Amniotic stem cell (primary cell): ENCODE measurements around the gene MAP6.
"Not testable (repeated sequence)": the region's sequence is repeated elsewhere in the genome, so short reads cannot be mapped to it uniquely, and the experiment has no call there.

Experiments used
- DNase-seq: peaks from one replicate; lab custom pipeline; 2025; lab: John Stamatoyannopoulos, UW

MAP6 gene

DNA sequence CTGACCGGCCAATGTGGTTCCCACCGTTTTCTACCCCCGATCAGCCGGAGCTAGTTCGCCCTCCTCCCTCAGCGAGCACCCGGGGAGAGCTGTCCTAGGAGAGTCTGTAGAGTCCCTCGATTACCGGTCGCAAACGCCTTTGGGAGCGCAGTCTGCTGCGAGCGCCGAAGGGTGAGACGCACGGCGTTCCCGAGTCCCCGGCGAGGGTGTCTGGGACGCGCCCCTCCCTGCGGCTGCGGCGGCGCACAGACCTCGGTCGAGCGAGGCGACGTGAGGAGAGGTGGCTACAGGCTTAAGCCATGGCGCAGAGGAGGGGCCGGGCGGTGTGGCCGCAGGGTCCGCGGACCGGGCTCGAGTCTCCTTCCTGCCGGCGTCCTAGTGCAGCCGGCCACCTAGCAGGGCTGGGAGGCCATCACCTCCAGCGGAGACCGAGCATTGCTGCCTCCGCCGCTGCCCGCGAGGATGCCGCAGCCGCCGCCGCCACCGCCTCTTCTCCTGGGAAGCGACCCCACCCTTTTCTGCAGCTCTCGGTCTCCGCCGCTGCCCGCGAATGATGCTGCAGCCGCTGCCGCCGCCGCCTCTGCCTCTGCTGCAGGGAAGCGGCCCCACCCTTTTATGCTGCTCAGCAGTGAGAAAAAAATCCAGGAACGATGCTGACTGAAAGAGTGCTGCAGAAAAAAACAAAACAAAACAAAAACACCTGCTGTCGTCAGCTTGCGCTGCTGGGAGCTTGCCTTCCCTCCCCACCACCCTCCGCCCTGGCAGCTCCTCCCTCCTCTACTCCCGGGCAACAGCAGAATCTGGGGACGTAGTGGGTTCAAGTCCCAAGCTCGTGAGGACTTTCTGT lies at the start of gene MAP6:
TSS of gene MAP6 (minus strand) at position 588 of the 847 bp plus-strand sequence. CDS start 669 bp downstream, outside the sequence.
- DNase-seq, result no peak

DNA sequence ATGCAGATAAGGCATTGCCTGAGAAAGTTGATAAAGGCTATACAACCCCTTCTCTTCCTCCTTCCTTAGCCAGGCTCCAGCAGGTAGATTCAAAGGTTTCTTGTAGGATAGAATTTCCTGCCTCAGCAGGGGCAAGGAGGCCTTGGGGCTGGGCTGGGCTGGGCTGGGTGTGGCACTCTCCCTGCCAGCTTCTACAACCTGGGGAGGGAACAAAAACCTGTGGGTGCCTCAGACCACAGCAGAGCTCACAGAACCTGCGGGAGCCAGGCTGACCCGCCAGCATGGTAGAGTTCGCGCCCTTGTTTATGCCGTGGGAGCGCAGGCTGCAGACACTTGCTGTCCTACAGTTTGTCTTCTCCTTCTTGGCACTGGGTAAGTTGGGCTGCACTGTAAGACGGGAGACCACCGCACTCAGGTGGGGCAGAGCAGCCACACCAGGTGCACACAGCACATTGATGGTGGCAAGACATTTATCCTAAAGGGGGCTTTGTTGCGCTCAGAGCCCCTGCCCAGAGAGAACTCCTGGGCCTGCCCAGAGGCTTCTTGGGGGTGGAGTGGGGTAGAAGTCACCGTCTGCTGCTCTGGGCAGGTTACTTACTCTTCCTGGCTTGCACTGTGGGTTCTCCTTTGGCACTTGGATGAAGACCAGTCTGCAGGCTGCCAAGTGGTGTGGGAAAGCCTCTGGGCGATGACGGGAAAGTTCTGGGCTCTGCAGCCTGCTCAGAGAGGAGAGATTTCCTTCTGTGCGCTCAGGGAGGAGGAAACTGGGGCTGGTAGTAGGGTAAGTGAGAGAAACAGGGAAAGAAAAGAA lies 49.0 kb upstream of the MAP6 start, which contains the start of gene MOGAT2:
TSS of gene MOGAT2 (plus strand) at position 231 of the 811 bp plus-strand sequence. CDS start at position 282, 51 bp downstream.
- DNase-seq, result no peak

DNA sequence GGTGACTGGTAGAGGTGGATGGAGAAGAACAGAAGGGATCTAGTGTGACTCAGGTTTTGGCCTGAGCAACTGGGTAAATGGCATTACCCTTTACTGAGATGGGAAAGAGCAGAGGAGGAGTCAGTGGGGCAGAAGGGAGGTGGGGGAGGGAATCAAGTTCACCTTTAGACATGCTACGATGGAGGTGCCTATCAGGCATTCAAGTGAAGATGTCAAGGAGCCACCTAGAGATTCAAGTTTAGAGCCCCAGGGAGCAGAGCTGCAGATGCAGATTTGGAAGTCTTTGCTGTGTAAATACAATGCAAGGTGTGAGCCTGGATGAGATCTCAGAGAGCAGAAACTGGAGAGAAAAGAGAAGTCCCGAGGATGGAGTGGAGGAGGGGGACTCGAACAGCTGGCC lies 47.8 kb upstream of the MAP6 start:
- no peak for DNase-seq

DNA sequence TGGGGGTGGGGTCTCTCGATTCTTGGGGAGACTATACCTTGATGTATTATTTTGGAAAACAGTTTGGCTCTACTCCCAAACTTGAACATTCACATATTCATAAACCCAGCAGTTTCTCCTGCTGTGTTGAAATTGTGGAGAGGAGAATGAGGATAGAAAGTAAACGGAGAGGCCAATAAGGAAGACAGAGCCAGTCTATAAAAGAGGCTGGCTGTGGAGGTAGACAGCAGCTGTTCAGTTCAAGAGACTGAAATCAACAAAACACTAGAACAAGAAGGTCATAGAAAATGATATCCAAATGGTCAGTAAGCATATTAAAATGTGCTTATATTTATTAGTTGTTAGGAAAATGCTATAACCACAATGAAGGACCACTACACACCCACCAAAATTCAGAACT lies 46.9 kb upstream of the MAP6 start:
- DNase-seq, result no peak

DNA sequence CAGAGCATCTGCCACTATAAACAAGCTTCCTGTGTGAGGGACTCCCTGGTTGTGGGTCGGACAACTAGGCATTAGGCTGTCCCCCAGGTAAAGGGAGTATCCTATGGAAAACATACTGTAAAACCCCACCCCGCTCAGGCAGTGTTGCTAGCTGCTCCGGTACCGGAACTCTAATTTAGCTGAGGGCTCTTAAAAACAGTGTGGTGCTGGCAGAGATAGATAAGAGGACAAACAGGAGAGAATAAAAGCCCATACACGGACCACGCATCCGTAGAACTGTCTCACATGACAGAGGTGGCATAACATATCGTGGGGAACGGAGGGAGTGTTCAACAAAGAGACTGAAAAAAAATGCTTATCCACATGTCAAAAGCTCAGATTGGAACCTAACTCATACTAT lies 45.4 kb upstream of the MAP6 start:
- no peak for DNase-seq

DNA sequence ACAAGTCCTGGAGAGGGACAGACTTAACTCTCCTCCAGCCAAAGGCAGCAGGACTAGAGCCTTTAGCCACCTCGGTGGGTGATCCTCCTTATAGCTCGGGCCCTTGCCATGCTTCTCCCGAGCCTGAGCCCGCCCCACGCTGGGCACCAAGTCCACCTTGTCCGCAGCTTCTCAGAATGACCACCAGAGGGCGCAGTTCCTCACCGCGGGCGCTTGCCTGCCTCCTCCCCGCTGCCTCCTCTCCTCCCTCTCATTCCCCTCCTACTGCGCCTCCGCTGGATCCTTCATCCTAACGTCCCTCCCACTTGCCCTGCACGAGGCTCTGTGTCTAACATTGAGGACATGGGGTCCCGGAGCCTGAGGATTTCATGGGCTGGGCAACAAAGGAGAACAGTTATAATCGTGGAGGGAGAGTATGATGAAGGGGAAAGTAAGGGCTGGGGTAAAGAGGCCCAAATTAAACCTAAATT lies 37.5 kb upstream of the MAP6 start:
- peak; percentile 6 for DNase-seq

DNA sequence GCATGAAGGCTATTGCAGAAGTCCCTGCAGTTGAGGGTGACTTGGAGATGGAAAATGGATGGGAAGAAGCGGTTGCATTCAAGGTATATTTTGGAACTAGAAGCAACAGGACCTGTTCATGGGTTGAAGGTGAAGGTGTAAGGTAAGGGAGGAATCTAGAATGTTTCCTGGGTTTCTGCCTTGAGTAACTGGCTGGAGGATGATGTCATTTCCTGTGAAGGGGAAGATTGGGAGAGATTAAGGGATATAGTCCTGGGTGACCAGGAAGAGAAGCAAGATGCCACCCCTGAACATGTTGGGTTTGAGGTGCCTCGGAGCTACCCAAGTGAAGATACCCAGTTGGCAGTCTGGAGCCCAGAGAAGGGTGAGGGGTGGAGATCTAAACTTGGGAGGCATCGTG lies 36.7 kb upstream of the MAP6 start:
- no peak for DNase-seq

DNA sequence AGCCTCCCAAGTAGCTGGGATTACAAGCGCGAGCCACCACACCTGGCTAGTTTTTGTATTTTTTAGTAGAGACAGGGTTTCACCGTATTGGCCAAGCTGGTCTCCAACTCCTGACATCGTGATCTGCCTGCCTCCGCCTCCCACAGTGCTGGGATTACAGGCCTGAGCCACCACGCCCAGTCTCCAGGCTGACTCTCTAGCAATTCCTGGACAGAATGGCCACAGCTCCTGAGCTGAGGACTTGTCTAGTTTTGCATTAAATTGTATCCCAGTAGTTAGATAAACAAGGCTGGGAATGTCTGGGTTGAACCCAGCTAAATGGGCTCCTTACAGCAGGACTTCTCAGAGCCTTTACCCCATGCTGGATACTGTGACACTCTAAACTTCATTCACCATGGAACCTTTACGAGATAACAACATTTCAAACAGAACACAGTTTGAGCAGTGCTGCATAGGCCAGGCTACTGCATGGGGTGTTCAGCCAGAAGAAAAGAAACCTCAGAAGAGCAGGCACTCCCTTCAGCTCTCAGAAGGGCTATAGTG lies 34.9 kb upstream of the MAP6 start:
- no peak for DNase-seq

DNA sequence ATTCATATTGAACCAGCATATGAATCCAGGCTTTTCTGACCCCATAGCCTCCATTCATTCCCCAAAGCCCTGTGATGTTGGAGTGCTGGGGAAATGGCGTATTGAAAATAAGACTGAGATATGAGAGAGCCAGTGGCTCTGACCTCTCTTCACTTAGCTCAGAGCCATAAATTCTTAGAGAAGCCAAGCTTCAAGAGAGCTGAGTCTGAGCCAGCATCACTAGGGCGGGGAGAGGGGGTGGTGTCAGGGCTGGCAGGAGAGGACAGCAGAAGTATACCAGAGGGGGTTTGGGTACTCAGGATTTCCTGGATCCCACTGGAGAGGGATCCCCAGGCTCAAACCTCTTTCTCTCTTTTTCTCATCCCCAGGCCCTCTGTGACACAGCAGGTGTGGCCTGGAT lies 32.1 kb upstream of the MAP6 start:
- no peak for DNase-seq

DNA sequence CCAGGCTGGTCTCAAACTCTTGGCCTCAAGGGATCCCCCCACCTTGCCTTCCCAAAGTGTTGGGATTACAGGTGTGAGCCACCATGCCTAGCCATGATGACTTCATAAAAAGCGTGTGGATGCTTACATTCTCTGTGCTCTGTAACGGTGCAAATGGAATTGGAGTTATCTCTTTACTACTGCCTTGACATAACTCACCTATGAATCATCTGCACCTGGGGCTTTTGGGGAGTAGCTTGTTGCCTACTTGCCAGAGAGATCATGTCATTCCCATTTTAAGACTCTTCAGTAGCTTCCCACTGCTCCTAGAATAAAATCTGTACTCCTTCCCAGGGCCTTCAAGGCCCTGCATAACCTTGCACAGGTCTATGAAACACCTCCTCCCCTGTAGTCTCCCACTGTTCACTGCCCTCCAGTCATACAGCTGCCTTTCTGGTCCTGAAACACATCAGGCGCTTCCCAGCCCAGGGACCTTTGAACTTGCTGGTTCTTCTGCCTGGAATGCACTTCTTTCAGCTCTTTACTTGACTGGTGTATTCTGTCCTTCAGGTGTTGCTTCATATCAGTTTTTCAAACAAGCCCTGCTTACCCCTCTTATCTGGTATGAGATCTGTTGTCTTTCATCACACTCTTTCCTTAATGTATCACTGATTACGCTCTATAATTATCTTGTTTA lies 29.2 kb upstream of the MAP6 start:
- DNase-seq, result no peak

DNA sequence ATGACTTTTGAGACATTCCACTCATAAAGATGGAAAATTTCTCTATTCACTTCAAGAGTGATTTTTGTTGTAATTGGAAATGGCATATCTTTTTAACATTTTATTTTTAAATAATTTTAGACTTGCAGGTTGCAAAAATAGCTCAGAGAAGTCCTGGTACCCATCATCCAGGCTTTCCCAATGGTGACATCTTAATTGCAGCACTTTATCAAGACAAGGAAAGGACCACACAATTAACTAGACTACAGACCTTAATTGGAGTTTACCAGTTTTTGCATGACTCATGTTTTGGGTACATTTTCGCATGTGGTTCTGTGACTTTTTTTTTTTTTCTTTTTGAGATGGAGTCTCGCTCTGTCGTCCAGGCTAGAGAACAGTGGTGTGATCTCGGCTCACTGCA lies 23.0 kb upstream of the MAP6 start:
- no peak for DNase-seq

DNA sequence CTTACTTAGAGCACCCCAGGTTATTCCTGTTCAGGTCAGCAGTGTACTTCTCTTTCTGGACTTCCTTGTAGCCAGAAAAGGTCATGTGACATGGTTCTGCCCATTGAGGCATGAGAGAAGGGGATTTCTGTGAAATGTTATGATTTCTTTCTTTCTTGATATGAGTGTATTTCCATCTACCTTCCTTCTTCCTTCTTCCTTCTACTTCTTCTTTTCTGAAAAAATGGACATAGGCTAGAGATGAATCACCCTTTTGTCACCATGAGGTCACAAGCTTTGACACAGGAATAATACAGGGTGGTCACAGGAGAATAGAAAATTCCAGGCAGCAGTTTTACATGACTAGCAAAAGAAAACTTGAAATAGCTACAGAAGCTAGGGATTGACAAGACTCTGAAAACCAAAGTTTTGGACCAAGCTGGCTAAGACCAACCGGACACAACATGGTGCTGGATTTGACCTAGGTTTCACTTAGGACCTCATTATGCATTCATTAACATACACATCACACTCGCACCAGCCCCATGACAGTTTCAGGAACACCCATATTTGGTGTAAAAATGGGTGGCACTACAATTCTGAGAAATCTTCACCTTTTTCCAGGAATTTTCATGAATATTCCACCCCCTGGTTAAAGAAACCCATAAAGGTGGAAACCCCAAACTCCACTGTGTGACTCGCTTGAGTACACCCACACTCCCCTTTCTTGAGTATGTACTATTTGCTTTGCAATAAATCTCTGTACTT lies 21.2 kb upstream of the MAP6 start:
- DNase-seq, result no peak

DNA sequence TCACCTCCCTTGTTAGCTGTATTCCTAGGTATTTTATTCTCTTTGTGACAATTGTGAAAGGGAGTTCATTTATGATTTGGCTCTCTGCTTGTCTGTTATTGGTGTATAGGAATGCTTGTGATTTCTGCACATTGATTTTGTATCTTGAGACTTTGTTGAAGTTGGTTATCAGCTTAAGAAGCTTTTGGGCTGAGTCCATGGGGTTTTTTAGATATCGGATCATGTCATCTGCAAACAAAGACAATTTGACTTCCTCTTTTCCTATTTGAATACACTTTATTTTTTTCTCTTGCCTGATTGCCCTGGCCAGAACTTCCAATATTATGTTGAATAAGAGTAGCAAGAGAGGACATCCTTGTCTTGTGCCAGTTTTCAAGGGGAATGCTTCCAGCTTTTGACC lies 15.0 kb upstream of the MAP6 start:
- DNase-seq, result not testable (repeated sequence)

DNA sequence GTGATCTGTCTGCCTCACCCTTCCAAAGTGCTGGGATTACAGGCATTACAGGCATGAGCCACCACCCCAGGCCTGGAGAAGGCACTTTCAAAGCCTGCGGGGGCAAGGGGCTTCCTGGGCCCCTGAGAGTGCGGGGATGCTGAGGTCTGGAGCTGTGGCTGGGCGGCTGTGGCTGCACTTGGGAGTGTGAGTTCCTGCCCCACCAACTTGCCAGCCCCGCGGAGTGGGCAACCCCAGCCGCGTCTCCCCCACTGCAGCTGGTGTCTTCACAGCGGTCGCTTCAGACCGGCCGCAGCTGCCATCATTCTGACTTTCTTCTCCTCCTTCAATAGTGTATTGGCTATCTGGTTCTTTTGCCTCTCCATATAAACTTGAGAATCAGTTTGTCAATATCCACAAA lies 10.7 kb upstream of the MAP6 start:
- DNase-seq, result no peak

DNA sequence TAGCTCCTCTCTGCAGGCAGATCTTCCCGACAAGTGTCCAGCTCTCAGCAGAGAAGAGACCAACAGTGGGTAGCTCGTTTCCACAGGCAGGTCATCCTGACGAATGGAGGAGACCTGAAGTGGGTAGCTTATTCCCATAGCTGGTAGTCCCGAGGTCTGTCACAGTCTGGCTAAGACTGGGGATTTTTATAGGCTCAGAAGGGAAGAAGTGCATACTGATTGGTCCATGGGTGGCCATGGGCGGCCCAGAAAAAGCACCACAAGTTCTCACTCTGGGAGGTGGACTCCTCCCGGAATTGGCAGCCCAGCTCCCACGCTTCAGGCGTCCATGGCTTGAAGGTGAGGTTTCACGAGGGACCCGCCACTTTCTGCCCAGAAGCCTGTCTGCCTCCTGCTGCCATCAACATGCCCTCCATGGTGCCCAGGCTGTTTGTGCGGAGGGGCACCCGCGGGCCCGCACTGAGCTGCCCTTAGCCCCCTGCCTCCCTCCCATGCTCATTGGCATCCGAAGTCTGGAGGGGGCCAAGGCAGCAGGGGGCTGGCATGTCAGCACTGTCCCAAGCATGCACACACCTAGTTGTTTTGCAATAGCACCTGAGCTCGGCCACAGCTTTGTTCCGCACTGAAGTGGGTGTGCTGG lies 9.9 kb upstream of the MAP6 start:
- no peak for DNase-seq

DNA sequence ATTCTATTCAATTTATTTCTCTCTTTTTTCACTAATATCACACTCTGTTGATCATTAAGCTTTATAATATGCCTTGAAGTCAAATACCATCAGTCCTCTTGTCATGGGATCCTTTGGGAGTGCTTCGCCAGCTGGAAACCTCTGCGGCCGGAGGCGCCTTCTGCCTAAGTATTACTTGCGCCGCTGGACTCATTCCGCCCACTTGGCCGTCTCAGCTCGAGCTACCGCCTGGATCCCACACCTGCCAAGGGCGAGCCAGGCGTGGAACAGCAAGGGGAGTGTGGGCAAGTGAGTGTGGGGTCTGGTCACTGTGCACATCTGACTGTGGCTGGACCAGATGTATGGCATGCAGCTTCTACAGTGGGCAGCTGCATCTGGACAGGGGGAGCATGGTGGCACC lies 9.1 kb upstream of the MAP6 start:
- DNase-seq, result no peak

DNA sequence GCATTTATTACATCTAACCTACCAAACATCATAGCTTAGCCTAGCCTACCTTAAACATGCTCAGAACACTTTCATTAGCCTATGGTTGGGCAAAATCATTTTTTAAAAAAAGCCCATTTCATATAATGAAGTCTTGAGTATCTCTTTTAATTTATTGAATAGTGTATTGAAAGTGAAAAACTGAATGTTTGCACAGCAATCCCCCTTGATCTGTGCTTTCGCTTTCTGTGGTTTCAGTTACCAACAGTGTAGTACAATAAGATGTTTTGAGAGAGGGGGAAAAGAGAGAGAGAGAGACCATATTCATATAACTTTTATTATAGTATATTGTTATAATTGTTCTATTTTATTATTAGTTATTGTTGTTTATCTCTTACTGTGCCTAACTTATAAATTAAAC lies 8.4 kb upstream of the MAP6 start:
- no peak for DNase-seq

DNA sequence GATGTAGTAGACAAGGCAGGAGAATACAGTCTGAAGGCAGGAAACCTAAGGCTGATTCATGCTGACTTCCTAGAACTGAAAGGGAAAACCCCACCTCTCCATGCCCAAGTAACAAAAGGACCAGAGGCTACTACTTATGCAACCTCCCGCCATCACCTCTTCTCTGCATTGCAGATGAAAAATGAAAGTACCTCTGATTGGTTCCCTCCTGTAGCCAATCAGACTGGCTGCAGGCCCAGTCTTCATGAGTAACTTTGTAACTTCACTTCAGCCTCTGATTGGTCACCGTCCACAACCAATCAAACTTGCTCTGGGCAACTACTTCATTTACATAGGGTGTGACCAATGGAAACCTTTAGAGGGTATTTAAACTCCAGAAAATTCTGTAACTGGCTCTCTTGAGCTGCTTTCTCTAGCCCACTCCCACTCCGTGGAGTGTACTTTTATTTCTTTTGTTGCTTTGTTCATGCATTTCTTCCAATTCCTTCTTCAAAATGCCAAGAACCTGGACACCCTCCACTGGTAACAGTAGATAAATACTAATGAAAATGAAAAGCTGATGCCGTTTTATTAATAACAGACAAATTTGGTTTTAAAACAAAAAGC lies 5.2 kb upstream of the MAP6 start:
- no peak for DNase-seq

DNA sequence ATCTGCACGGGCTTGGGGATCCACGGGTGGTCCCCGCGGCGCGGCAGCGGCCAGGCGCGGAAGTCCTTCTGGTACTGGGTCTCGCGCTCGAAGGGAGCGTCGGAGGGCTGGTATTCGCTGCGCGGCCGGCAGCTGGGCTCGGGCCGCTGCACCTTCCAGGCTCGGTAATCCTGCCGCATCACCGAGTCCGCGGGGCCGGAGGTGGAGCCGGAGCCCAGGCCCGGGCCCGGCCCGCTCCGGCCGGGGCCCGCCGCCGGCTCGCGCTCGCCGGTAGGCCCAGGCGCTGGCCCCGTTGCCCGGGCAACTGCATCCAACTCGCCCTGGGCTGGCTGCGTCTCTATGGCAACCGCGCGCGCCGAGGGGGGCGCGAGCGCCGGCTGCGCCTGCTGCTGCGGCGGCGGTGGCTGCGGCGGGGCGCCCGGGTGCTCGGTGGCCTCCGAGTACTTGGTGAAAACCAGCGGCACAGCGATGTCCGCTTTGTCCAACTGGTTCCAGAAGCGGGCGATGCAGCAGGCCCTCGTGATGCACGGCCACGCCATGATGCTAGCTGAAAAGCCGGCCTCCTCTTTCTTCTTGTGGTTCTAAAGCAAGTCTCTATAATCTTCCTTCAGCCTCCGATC lies 897 bp downstream of the MAP6 start:
- DNase-seq, result no peak

DNA sequence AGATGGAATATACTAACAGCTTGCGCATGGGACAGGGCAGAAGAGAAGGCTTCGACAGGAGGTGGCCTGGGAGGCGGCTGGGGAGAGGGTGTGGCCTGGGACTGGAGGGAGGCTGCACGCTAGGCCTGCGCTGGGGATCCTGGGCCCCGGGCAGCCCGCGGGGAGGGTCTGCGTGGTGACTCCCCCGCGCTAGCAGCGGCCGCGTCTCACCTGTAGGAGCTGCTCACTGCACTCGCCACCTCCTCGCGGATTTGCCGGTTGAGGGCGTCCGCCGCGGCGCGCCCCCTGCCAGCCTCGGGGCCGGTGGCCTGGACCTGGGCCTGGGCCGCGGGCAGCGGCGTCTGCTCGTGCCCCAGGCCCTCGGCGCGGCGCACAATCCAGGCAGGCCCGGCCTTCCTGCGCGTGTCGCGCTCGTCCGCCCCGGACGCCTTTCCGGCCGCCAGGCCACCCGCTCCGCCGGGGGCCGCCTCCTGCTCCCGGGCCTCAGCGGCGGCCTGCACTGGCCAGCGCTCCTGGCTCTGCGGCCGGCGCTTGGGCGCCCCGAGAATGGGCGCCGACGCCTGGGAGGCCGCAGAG lies 1.5 kb downstream of the MAP6 start:
- no peak for DNase-seq
